Adrenal gland (tissue), 12 donors: Measurements from ENCODE around the gene ZBTB46. TPM values are rescaled to one million over a fixed set of nuclear protein-coding genes. Genes with fewer than 3 reads are reported as not detected.

Source experiments
- DNase-seq, 7 donors: peaks; one replicate each; pipeline ENCODE4 v3.0.0-alpha.2; 2019 to 2020
- H3K27ac ChIP-seq, 5 donors: fragments of 200-600 bp; sonication (generic) in 4 of 5; 1 replicate in 3 of 5; 2 replicates in 2 of 5; pipeline versions ENCODE4 v1.5.1 to v1.8.0; 2016 to 2020; ENCODE audit warnings: mild to moderate bottlenecking in 1 of 5
- H3K27me3 ChIP-seq: fragments of 200-600 bp; 2 replicates; pipeline ENCODE4 v1.8.0; 2021
- H3K36me3 ChIP-seq, 2 donors: fragments of 200-600 bp; replicated peaks in 1 of 2; 1 replicate in 1 of 2; 2 replicates in 1 of 2; pipeline versions ENCODE4 v1.5.1 to v1.8.0; 2018 to 2022
- H3K4me1 ChIP-seq, 2 donors: fragments of 200-600 bp; replicated peaks in 1 of 2; 1 replicate in 1 of 2; 2 replicates in 1 of 2; pipeline versions ENCODE4 v1.5.1 to v1.8.0; 2018 to 2021
- H3K4me3 ChIP-seq, 4 donors: fragments of 200-600 bp; sonication (generic) in 3 of 4; one replicate each; pipeline ENCODE4 v1.5.1; 2016 to 2018
- H3K9me3 ChIP-seq, 3 donors: fragments of 200-600 bp; sonication (generic) in 1 of 3; replicated peaks in 1 of 3; 1 replicate in 2 of 3; 2 replicates in 1 of 3; pipeline versions ENCODE4 v1.5.1 to v1.8.0; 2016 to 2021
- POLR2A ChIP-seq, 2 donors: fragments of 450-650 bp; IDR thresholded peaks; one replicate each; pipeline ENCODE4 v1.6.1; 2017; ENCODE audit warnings: antibody characterized with exemption in 2 of 2, mild to moderate bottlenecking in 2 of 2, moderate library complexity in 1 of 2
- WGBS, 4 donors: extraction: QIAGEN DNeasy Blood & Tissue Kit in 2 of 4; methylation state at CpG; one replicate each; pipeline versions ENCODE4 v1.1.5 to v1.1.7; 2013 to 2017; 5-methylcytosine and 5-hydroxymethylcytosine counted together
- intact Hi-C, 2 donors: fragments of 100-400 bp; cut with DNase I; formaldehyde crosslinking; loops; one replicate each; pipeline versions ENCODE4 v1.14.1 to v1.15.0; 2022 to 2023
- polyA plus RNA-seq, 3 donors: library from polyadenylated mRNA; stranded (reverse); fragments of 200-250 nt in 2 of 3; fragments of 350-450 nt in 1 of 3; fragmentation: Illumina TruSeq in 1 of 3; extraction: RNeasy Lipid Tissue Mini Kit (QIAGEN cat#74804) in 1 of 3; gene quantifications; one replicate each; pipeline ENCODE4 v1.2.3, GENCODE V29; 2013 to 2014
- total RNA-seq, 9 donors: library from RNA; depleted of rRNA in 4 of 9; stranded (reverse); fragments of >200 nt in 4 of 9; fragments of 120-200 nt in 1 of 9; fragmentation: NEBNext Ultra II Directional in 1 of 9; extraction: Animal tissue kit (Norgen Biotek cat#: 25700) in 1 of 9; gene quantifications; one replicate each; pipeline versions ENCODE4 v1.1.0 to v1.2.4, GENCODE V29; 2013 to 2023
- TF ChIP-seq, protein P1 (sequence below), 6 experiments: fragments of 450-650 bp in 4 of 6; fragments of 200-600 bp in 2 of 6; sonication (generic) in 1 of 6; IDR thresholded peaks; 1 replicate in 5 of 6; 2 replicates in 1 of 6; pipeline versions ENCODE4 v1.5.1 to v1.8.0; 2016 to 2021; ENCODE audit warnings: antibody characterized with exemption in 6 of 6, mild to moderate bottlenecking in 2 of 6, moderate library complexity in 1 of 6
- donor health status: healthy with polysubstance abuse.
- donor health status: Bipolar disorder and iron deficiency.
- donor health status: DM: yes; HTN: yes; CAD: no.
- donor health status: DM: no; HTN: no; CAD: no.
- donor health status: DM: no; HTN: no; CAD: no.
- donor health status: DM: yes; HTN: yes; CAD: no.

Gene ZBTB46
- total and polyA plus RNA-seq, 12 donors, result 0.77 to 22.4 (median 10.6) TPM

DNA sequence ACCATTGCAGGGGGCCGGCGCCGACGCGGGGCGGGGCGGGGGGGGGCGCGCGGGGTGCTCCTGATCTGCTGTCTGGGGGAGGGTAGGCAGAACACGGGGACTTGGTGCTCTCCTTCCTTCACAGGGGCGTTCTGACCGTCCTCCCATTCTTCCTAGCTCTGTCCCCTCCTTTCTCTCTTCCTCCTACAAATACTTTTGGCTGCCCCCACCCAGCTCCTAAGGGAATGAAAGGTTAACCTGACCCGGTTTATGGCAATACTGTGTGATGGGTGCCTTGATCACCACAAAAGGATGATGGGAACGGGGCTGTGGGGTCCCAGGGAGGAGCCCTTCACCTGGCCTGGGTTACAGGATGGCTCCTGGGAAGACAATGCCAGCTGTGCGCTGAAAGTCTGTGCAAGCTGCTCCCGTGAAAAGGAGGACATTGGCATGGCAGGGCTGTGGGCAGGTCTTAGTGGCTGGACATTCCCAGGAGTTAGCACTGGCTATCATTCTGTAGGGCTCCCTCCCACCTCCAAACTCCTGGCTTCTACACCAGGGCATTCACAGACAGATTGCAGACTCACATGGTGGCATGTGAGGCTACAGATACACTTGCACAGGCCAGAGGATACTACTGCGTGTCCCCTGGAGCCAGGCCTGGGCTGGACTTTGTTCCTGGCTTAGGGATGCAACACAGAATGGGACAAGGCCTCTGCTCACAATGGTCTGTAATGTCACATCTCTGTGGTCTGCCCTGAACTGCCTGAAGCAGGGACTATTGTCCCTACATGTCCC is 32.1 kb upstream of the ZBTB46 start:
- peak overlapping the region; percentile 75 to 98 (median 96) for H3K27ac ChIP-seq
- H3K4me1 ChIP-seq, result peaks cover 15 to 35% of the 10 kb centered on the region in 2 donors
- WGBS, 4 donors, result 75 to 81% (median 76%) methylated on average over 15 to 18 of the region's 18 CpGs

DNA sequence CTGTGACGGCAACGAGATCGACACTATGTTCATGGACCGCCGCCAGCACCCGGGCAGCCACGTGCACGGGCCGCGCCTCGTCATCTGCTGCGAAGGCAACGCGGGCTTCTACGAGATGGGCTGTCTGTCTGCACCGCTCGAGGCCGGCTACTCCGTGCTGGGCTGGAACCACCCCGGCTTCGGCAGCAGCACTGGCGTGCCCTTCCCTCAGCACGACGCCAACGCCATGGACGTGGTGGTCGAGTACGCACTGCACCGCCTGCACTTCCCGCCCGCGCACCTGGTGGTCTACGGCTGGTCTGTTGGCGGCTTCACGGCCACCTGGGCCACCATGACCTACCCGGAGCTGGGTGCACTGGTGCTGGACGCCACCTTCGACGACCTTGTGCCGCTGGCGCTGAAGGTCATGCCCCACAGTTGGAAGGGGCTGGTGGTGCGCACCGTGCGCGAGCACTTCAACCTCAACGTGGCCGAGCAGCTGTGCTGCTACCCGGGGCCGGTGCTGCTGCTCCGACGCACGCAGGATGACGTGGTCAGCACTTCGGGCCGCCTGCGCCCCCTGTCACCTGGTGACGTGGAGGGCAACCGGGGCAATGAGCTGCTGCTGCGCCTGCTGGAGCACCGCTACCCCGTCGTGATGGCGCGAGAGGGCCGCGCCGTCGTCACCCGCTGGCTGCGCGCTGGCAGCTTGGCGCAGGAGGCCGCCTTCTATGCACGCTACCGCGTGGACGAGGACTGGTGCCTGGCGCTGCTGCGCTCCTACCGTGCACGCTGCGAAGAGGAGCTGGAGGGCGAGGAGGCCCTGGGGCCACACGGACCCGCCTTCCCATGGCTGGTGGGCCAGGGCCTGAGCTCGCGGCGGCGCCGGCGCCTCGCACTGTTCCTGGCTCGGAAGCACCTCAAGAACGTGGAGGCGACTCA is 31.2 kb upstream of the ZBTB46 start:
- H3K36me3 ChIP-seq, result peaks cover 0 to 16% of the 10 kb centered on the region in 2 donors
- no peak for DNase-seq
- no peak overlapping the region for H3K4me3 ChIP-seq
- intact Hi-C loops, result loop anchor here (5.0 to 10.0 kb wide), 2 partner anchors 75 to 327 kb away; partner anchors contain the start of gene PTK6 (in 1 of the 2)
- H3K27ac ChIP-seq, result no peak overlapping the region
- peaks cover 25 to 45% of the 10 kb centered on the region in 2 donors for H3K4me1 ChIP-seq
- H3K9me3 ChIP-seq, result no peaks in the 10 kb centered on the region
- no peak for TF ChIP-seq POLR2A (IDR thresholded peaks at IDR 0.05)
- TF ChIP-seq, protein P1, sequence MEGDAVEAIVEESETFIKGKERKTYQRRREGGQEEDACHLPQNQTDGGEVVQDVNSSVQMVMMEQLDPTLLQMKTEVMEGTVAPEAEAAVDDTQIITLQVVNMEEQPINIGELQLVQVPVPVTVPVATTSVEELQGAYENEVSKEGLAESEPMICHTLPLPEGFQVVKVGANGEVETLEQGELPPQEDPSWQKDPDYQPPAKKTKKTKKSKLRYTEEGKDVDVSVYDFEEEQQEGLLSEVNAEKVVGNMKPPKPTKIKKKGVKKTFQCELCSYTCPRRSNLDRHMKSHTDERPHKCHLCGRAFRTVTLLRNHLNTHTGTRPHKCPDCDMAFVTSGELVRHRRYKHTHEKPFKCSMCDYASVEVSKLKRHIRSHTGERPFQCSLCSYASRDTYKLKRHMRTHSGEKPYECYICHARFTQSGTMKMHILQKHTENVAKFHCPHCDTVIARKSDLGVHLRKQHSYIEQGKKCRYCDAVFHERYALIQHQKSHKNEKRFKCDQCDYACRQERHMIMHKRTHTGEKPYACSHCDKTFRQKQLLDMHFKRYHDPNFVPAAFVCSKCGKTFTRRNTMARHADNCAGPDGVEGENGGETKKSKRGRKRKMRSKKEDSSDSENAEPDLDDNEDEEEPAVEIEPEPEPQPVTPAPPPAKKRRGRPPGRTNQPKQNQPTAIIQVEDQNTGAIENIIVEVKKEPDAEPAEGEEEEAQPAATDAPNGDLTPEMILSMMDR (IDR thresholded peaks at IDR 0.05), result no peak
- no peaks in the 10 kb centered on the region for H3K27me3 ChIP-seq
- WGBS, 4 donors, result 89 to 95% (median 94%) methylated on average over 45 to 95 of the region's 95 CpGs

More for the DNA sequence above, 32.1 kb upstream of the ZBTB46 start:
- Histone ChIP-seq H3K36me3 (peaks cover 0 to 17% of the 10 kb centered on the region in 2 donors), H3K9me3 (no peaks in the 10 kb centered on the region), H3K27me3 (no peaks in the 10 kb centered on the region), H3K4me3 (peak overlapping the region in 1 of 4 donors; percentile 86)
- TF ChIP-seq, protein P1 (IDR thresholded peaks at IDR 0.05), result no peak
- no peak for TF ChIP-seq POLR2A (IDR thresholded peaks at IDR 0.05)
- intact Hi-C loops, result loop anchor here (5.0 to 10.0 kb wide), 2 partner anchors 76 to 328 kb away; partner anchors contain the start of gene PTK6 (in 1 of the 2)
- DNase-seq, result no peak

DNA sequence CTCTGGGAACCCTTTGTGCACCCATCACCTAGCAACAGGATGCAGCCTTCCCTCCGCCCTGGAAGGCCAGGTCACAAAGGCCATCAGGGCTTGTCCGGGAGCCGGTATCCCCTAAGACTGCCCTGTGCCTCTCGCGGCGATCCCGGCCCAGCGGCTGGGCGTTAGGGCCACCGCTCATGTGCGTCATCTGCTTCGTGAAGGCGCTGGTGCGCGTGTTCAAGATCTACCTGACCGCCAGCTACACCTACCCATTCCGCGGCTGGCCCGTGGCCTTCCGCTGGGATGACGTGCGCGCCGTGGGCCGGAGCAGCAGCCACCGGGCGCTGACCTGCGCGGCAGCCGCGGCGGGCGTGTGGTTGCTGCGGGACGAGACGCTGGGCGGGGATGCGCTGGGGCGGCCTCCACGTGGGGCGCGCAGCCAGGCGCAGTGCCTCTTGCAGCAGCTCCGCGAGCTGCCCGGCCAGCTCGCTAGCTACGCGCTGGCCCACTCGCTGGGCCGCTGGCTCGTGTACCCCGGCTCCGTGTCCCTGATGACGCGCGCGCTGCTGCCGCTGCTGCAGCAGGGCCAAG is 30.4 kb upstream of the ZBTB46 start, which contains the start of gene ABHD16B:
ABHD16B (plus strand) TSS at position 134 of the 570 bp plus-strand sequence; CDS start at position 177, 43 bp downstream.
- intact Hi-C loops, result loop anchor here (5.0 to 10.0 kb wide), 2 partner anchors 74 to 327 kb away; partner anchors contain the start of gene PTK6 (in 1 of the 2)
- H3K4me1 ChIP-seq, result peaks cover 27 to 46% of the 10 kb centered on the region in 2 donors
- H3K27ac ChIP-seq, result peak within 1 kb of the TSS in 1 of 5 donors; percentile 33
- no peaks in the 10 kb centered on the region for H3K27me3 ChIP-seq
- H3K9me3 ChIP-seq, result no peaks in the 10 kb centered on the region
- DNase-seq, result no peak
- no peak within 1 kb of the TSS for H3K4me3 ChIP-seq
- H3K36me3 ChIP-seq, result peaks cover 0 to 16% of the 10 kb centered on the region in 2 donors
- WGBS, 4 donors, result 95 to 96% (median 96%) methylated on average over 30 to 59 of the region's 59 CpGs
- TF ChIP-seq POLR2A (IDR thresholded peaks at IDR 0.05), result no peak
- TF ChIP-seq, protein P1 (IDR thresholded peaks at IDR 0.05), result no peak
